ENCODE results near the gene ARNT2. TPM values are rescaled to one million over a fixed set of nuclear protein-coding genes. Genes with fewer than 3 reads are reported as not detected.

ARNT2 gene
- total and polyA plus RNA-seq, 2 experiments from 2014 or later = 4.6 to 11.6 TPM

- TF ChIP-seq REST (IDR thresholded peaks at IDR 0.05; ENCODE audit: unreplicated experiment) (no peak), CREB1 (CRISPR knock-in tag; IDR thresholded peaks at IDR 0.05; ENCODE audit: low read depth) (no peak), ZNF331 (CRISPR knock-in tag; IDR thresholded peaks at IDR 0.05; ENCODE audit: low read depth) (no peak), EZH2phosphoT487 (IDR thresholded peaks at IDR 0.05; ENCODE audit: unreplicated experiment) (no peak), ETS1 (IDR thresholded peaks at IDR 0.05) (no peak)
Observed at GRCh38 chr15:80474224-80475215, 70.3 kb downstream of the ARNT2 start (continued).

GRCh38 chr15:80475572-80475971 is 71.4 kb downstream of the ARNT2 start:
- H3K36me3 ChIP-seq (ENCODE audit: insufficient read depth) = no peaks in the 10 kb centered on the region
- no peak for ATAC-seq
- no peak overlapping the region for H3K27ac Mint-ChIP-seq
- no peak overlapping the region for H3K4me2 ChIP-seq
- peaks cover 20% of the 10 kb centered on the region for H3K9me3 Mint-ChIP-seq
- H3K27me3 Mint-ChIP-seq (ENCODE audit: insufficient read depth, low read depth, poor library complexity) = peaks cover 2% of the 10 kb centered on the region
- H3K4me1 ChIP-seq (ENCODE audit: insufficient read depth) = peaks cover 34% of the 10 kb centered on the region
- peaks cover 50% of the 10 kb centered on the region for H3K36me3 Mint-ChIP-seq (ENCODE audit: low read depth)
- H3K27me3 ChIP-seq (ENCODE audit: insufficient read depth) = no peaks in the 10 kb centered on the region
- no peaks in the 10 kb centered on the region for H3K79me2 ChIP-seq (replicated peaks; ENCODE audit: insufficient read depth)
- TF ChIP-seq CREB1 (CRISPR knock-in tag; IDR thresholded peaks at IDR 0.05; ENCODE audit: low read depth) = no peak
- TF ChIP-seq, protein P1, sequence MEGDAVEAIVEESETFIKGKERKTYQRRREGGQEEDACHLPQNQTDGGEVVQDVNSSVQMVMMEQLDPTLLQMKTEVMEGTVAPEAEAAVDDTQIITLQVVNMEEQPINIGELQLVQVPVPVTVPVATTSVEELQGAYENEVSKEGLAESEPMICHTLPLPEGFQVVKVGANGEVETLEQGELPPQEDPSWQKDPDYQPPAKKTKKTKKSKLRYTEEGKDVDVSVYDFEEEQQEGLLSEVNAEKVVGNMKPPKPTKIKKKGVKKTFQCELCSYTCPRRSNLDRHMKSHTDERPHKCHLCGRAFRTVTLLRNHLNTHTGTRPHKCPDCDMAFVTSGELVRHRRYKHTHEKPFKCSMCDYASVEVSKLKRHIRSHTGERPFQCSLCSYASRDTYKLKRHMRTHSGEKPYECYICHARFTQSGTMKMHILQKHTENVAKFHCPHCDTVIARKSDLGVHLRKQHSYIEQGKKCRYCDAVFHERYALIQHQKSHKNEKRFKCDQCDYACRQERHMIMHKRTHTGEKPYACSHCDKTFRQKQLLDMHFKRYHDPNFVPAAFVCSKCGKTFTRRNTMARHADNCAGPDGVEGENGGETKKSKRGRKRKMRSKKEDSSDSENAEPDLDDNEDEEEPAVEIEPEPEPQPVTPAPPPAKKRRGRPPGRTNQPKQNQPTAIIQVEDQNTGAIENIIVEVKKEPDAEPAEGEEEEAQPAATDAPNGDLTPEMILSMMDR (conservative IDR thresholded peaks at IDR 0.05; ENCODE audit: low read depth in 2 of 2) = peak in 1 of 2 experiments; percentile 52; a peak in 3 of 4 replicates
- no peak overlapping the region for H3K4me3 Mint-ChIP-seq
- peaks cover 45% of the 10 kb centered on the region for H3K4me1 Mint-ChIP-seq
- no peak overlapping the region for H3K27ac ChIP-seq (ENCODE audit: low read depth)
- DNase-seq (ENCODE audit: low spot score) = no peak
- H3K9me2 ChIP-seq (ENCODE audit: insufficient read depth) = no peaks in the 10 kb centered on the region
- no peaks in the 10 kb centered on the region for H4K20me1 ChIP-seq (replicated peaks; ENCODE audit: insufficient read depth)
- H3K4me3 ChIP-seq = no peak overlapping the region
- H3F3A ChIP-seq (replicated peaks; ENCODE audit: low read depth) = no peaks in the 10 kb centered on the region
- H2AFZ ChIP-seq = no peak overlapping the region
